HG02571 (cell line): ENCODE measurements around the gene KCNIP1.

Experiments used
- ATAC-seq: cut with Tn5 transposase; IDR thresholded peaks from one replicate; pipeline ENCODE4 v1.9.1; 2021; ENCODE audit warnings: mild to moderate bottlenecking, moderate library complexity; ENCODE audit not compliant: unreplicated experiment

KCNIP1 gene

DNA sequence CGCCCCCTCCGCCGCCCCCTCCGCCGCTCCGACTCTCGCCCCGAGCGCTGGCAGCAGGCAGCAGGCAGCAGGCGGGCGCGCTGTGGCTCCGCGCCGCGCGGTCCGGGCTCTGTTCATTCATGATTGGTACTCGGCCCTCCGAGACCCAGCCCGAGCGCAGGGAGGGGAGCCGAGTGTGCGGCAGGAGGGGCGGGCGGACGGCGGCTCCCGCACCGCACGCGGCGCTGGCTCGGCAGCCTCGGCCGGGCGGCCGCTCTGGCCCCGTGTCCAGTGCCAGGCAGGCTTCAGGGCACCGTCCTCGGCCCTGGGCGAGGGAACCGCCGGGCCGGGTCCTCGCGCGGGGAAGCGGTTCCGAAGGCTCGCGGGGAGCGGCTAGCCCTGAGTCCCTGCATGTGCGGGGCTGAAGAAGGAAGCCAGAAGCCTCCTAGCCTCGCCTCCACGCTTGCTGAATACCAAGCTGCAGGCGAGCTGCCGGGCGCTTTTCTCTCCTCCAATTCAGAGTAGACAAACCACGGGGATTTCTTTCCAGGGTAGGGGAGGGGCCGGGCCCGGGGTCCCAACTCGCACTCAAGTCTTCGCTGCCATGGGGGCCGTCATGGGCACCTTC lies at the start of gene KCNIP1:
TSS of gene KCNIP1 (plus strand) at position 31 of the 607 bp plus-strand sequence.
- ATAC-seq: no peak

GRCh38 chr5:170463426-170463825 lies 40.4 kb upstream of the KCNIP1 start:
- ATAC-seq: no peak

GRCh38 chr5:170464280-170465127 lies 39.3 kb upstream of the KCNIP1 start:
- no peak for ATAC-seq

GRCh38 chr5:170466553-170466952 lies 37.3 kb upstream of the KCNIP1 start:
- ATAC-seq: no peak

GRCh38 chr5:170466988-170467707 lies 36.7 kb upstream of the KCNIP1 start:
- ATAC-seq: no peak

DNA sequence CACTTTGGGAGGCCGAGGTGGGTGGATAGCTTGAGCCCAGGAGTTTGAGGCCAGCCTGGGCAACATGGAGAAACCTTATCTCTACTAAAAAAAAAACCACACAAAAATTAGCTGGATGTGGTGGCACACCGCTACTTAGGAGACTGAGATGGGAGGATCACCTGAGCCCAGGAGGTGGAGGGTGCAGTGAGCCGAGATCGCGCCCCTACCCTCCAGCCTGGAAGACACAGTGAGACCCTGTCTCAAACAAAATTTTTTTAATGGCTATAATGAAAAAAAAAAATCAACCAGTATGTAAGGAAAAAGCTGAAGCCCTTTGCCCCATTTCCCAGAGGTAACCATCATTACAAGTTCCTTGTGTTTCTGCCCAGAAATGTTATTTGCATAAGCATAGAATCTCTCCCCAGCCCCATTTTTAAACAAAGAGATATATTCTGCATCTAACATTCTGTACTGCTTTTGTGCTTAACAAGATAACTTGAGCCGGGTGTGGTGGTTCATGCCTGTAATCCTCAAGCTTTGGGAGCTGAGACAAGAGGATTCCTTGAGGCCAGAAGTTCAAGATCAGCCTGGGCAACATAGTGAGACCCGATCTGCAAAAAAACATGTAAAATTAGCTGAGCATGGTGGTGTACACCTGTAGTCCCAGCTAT lies 35.1 kb upstream of the KCNIP1 start:
- ATAC-seq: no peak

DNA sequence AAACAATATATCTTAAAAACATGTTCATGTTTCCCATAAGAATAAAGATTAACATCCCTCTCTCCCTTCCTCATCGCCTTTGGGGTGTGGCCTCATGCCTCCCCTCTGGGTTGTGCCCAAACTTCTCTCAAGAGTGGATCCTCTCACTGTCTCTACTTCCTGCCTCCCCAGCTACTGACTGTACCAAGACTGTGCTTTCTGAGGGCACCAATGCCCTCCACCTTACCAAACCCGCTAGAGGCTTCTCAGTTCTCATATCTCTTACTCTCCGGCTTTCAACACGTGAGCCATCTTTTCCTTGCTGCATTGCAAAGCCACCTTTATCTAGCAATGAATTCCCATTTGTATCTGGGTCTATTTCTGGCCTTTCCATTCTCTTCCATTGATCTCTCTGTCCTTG lies 34.4 kb upstream of the KCNIP1 start:
- no peak for ATAC-seq

DNA sequence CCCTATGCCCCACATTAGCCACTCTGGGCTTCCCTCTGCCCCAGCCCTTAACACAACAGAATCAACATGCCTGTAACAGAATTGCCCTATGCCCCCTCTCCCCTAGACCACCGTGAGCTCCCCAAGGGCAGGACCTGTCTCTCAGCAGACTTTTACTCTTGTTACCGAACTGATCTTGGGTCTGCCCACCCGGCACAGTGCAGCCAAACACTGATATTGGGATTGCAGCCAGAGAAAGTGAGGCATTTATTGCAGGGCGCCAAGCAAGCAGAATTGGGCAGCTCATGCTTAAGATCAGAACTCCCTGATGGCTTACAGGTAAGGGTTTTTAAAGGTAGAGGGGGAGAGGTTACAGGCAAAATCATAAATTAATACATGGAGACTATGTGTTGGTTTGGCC lies 33.5 kb upstream of the KCNIP1 start:
- no peak for ATAC-seq

DNA sequence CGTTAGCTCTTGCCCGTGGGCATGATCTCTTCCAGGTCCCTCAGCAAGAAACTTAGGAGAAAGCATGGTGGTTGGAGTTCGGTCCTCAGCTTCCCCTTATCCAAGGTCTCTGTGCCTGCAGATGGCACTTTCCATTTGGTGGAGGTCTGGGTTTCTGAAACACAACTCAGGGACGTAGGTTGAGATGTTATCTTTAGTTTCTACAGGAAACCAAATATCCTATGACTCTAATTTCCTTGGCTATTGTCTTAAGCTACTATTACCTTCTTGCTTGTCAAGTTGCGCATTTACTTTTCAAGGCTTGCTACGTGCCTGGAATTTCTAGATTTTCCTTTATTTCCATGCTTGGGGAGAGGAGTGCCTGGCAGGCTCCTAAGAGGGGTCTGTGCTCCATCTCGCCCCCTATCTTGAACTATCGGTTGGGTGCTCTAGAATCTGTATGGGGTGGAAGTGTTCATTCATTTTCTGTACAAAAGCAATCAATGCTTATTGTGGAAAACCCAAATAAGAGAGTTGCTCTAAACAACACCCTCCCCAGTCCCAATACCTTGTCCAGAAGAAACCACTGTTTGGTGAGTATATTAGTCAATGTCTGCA lies 32.9 kb upstream of the KCNIP1 start:
- ATAC-seq: no peak

DNA sequence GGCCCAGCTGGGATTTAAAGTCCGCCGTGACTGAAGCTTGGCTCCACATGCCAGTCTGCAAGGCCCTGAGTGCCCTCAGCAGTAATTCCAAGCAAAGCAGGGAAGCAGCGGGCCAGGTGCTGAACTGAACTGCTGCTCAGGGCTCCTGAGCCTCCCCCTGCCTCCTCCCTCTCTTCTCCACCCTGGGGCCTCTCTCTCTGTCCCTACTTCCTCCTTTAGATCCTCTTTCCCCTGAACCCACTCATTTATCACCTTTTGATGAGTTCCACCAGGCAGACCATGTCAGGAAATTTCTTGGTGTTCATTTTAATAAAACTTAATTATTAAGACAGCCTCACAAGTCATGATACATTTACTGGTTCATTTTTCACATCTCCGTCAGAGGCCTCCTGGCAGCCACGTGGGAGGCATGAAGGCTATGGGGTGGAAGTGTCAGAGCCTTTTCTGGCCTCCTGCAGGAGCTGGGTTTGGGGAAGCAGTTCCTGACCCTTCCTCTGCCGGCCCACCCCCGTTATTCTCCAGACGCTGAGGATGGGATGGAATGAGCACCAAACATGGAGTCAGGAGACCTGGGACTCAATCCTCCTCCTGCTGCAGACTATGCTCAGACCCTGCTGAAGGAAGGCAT lies 32.2 kb upstream of the KCNIP1 start:
- ATAC-seq: no peak

DNA sequence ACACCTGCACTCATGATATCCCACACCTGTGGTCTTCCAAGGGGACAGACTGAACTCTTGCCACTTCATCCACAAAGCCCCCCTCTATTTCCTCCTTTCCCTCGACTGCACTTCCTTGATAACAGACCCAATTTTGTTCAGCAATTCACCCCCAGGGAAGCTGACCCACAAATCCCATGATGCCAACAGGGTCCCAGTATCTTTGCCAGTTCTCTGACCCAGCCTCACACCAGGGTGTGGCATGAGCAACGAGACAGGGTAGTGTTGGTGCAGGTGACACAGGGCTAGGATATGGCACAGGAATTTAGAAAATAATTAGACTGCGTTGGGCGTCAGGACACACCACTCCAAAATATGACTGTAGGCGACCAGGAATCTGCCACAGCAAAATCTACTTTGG lies 30.2 kb upstream of the KCNIP1 start:
- no peak for ATAC-seq

GRCh38 chr5:170474489-170475274 lies 29.1 kb upstream of the KCNIP1 start:
- ATAC-seq: no peak

- ATAC-seq: no peak
Measured at GRCh38 chr5:170475294-170476000, 28.4 kb upstream of the KCNIP1 start.

DNA sequence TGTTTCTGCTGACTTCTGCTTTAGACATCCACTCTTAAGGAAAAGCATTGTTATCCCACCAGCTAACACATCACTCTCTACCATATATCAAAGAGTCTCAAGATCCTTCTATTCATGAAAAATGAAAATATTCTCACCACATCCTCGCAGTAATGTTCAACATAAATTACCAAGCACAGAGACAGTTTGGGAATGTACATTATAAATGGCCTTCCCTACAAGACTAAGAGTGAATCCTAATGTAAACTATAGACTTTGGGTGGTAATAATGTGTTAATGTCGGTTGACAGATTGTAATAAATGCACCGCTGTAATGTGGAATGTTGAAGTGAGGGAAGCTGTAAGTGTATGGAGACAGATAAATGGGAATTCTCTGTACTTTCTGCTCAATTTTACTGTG lies 27.1 kb upstream of the KCNIP1 start:
- no peak for ATAC-seq

DNA sequence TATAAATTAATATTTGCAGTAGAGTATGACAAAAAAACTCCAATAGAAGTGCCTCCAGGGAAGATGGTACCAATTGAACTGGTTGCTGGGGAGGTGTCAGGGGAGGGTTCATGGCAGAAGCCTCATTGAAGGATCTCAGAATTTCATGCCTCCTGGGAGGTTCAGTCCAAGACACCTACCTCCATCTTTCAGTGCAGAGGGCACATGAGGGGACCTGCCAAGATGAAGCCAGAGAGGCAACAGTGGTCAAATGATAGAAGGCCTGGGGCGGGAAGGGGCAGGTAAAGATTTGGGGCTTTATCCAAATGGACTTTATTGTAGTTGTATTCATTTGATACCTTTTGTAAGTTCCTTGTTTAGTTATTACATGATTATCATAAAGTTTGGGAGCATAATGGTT lies 25.9 kb upstream of the KCNIP1 start:
- no peak for ATAC-seq

DNA sequence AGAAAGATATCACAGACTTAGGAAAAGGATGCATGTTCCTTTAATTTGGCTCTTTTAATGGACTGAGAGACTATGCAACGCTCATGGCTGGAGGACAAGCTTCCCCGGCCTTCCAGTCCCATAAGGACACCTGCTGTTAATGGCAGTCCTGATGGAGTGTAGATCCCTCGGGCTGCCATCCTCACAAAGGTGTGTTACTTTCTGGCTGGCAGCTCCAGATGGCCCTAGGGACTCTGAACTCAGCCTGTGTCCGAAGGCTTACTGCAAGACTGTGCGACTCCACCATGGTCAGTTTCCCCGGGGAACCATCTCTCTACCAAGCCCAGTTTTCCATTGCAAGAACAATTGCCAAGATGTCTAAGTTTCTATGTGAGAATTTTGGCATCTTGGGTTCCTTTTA lies 25.5 kb upstream of the KCNIP1 start:
- ATAC-seq: no peak

DNA sequence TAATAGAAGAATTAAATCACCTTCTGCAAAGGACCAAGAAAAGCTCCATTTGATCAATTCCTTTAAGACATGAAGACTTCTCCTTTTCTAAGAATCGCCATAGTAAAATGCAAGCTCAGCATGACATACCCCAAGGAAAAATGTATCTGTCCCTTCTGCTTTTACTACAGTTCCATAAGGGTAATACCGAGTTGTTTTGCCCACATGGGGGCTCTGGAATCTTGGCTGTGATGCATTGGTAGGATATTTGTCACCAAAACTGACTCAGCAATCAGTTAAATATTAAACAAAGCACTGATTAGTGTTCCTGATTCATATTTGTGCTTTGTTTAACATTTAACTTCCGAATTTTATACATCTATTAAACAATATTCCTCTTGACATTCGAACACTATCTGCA lies 24.3 kb upstream of the KCNIP1 start:
- no peak for ATAC-seq

DNA sequence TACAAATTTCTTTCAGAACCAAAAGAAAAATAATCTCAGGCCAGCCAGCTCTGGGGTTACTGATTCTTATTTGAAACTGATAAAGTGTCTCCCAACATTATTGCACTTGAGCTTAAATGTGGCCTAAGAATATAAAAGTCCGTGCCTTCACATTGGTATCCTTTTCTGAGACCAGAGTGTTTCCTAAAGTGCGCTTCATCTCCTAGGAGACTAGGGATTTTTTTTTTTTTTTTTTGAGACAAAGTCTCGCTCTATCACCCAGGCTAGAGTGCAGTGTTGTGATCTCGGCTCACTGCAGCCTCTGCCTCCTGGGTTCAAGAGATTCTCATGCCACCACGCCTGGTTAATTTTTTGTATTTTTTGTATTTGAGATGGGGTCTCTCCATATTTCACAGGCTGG lies 23.6 kb upstream of the KCNIP1 start:
- ATAC-seq: no peak

DNA sequence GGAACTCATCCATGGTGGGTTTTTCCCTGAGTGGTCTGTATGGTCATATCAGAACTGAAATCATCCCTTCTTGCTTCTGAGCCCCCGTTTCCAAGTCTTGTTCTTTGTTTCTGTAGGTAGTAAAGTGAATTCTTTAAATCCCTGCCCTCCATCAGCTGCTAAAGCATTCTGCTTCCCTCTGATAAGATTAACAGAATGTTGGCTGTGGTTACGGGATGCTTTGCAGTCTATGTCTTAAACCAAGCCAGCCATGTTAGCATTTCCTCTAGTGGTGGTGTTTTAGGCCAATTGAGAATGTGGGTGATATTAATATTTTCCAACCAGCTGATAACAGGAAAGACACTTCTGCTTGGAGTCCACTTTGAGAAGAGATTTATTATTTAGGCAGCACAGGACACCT lies 22.0 kb upstream of the KCNIP1 start:
- no peak for ATAC-seq
